Activated effector memory CD4-positive, alpha-beta T cell treated with Interleukin-2 at 50 U/mL for 16 hours (primary cell): Measurements from ENCODE around the gene KCNG2.

Experiments
- DNase-seq: peaks from one replicate; pipeline ENCODE4 v3.0.0-alpha.2; 2020

Gene KCNG2

DNA sequence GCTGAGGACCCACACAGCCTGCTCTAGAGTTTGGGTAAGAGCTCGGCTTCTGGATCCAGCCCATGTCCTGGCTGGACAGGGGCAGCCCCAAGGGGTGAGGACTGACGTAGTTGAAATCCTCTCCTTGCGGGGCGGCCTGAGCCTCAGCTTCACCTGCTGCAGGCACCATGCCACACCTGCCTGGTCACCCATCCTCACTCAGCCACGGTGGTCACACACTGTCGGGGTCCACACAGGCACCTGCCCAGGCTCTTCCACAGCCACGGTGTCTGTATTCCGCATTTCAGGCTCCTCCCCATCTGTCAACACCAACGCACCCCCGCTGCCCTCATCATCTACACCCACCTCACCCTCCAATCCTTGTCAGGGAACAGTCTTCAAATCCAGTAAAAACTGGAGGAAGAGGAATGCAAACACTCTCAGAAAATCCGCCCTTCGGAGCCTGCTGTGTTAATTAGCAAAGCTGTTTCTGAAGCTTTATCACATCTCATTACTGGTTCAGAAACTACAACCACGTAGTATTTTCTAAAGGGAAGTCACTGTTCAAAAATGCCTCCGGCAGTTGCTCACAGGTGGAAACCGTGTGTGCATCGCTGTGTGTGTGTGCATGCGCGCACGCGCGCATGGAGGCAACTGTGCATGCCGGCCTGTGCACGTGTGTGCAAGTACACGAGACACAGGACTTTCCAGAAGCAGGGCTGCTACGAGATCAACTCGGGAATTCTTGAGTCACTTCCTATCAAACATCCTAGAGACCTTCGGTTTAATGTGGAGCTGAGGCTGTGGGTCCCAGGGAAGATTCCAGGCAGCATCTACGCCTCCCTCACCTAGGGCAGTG, 115.5 kb downstream of the KCNG2 start:
- no peak for DNase-seq

DNA sequence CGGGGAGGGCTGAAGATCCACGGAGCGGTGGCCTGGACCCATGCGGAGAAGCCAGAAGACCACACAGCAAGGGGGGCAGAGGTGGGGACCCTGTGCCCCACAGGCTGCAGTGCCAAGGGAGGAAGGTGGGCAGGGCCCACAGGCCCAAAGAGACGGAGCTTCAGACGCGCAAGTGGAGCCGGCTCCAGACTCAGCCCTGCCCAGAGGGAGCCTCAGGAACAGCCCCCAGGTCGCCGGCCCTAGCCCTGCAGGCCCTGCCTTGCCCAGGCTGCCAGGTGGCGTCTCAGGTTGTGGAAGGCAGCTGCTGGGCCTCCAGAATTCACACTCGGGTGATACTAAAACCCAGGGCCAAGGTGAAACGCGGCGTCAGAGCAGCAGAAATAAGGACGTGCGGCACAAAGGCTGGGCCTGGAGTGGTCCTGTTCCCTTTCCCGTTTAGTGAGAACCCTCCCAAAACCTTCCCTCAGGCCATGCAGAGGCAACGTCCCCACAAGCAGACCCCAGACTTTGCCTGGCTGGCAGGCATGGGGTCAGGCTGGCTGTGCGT, 116.9 kb downstream of the KCNG2 start:
- no peak for DNase-seq

DNA sequence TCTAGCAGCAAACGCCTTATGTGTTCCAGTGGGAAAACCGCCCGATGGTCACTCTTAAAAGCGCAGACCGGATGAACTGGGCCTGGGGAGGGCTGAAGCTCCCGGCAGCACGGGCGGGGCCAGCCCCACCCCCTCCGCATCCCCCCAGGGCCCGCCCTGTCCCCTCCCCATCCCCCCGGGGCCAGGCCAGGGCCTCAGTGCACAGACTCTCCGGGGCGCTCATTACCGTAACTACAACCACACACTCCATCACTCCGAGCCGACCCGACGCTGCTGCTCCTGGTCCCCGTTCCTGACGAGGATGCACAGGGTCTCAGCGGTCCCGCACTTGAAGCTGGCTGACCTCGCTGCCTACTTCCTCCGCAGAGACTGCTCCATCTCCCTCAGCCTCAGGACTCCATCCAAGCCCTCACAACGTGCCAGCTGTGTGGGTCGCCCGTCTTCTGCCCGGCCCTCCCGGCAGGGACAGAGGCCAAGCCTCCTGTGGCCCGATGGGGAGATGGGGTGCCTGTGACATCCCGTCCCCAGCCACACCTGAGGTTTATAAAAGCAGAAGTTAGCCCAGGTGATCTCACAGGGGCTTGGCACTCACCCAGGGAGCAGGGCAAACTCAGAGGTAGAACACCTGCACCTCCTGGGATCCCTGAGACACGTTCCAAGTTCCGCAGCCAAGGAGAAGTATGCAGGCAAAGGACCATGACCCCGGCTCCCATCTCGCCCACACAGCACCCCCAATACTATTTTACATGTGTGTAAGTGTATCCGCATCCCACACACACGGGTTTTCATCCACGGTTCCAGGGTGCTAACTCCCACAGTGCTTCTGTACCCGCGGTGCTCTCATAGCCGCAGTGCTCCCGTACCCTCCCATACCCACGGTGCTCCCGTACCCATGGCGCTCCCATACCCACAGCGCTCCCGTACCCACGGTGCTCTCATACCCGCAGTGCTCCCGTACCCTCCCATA, 117.7 kb downstream of the KCNG2 start:
- DNase-seq, result no peak

GRCh38 chr18:79916128-79916494, 118.4 kb downstream of the KCNG2 start:
- DNase-seq, result no peak

DNA sequence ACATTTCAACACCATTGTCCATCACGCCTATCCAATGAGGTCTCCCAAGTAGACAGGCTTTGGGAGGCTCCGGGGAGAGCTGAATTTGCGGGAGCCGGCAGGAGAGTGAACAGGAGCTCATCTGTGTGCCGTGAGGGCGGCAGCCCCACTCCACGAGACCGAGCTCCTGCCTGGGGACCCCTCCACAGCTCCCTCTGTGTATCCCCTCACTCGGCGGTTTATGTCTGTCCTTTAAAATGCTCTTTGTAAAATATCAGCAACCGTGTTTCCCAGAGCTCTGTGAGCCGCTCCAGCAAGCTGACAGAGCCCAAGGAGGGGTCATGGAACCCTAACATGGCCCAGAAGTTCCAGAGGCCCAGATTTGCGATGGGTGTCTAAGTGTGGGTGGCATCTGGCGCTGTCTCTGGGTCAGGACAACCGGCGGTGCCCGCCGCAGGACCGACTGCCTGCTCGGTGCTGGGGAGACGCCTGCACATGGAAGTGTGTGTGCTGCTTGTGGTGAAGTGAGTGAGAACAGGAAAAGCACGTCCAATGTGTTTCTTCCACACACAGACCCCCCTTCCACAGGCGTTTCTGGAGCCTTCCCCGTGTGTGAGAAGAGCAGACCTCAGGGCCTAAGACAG, 118.9 kb downstream of the KCNG2 start:
- no peak for DNase-seq

- no peak for DNase-seq
Observed at GRCh38 chr18:79917169-79917852, 119.6 kb downstream of the KCNG2 start.

GRCh38 chr18:79917853-79918614, 120.3 kb downstream of the KCNG2 start:
- DNase-seq, result no peak

- no peak for DNase-seq
Observed at GRCh38 chr18:79918615-79919011, 120.9 kb downstream of the KCNG2 start.

- DNase-seq, result no peak
Observed at GRCh38 chr18:79919089-79919488, 121.4 kb downstream of the KCNG2 start.

DNA sequence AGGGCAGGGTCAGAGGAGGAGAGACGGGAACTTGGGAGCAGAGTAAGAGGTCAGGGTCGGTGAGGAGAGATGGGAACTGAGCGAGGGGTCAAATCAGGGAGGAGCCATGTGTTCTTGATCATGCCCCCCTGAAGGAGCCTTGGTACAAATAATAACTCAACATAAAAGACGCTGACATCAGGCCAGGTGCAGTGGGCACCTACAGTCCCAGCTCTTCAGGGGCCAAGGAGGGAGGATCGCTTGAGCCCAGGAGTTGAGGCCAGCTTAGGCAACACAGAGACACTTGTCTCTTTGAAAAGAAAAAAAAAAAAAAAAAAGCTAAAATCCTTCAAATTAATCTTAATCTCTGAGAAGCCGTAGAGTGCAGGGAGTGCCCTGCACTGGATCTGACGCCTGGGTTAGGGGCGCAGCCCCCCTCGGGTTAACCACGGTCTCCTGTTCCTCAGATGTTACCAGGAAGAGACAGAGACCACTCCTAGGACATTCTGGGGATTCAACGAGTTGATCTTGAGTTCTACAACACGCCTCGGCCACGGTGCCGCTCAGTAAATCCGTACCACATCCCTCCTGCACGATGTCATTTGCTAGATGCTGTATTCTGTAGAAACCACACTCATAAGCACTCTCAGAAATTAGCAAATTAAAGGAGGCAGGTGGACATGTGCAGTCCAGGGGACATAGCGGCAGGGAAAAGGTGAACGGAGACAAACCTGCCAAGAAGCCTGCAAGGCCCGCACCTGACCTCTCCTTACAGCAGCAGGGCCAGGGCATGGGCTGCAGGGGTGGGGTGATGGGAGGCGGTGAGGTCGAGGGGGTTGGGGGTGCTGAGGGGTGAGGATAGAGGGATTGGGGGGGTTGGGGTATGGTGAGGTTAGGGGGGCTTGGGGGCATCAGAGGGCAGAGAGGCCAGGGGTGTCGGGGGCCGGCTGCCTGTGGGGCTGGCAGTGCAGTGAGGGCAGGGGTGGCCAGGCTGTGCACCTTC, 124.5 kb downstream of the KCNG2 start:
- no peak for DNase-seq

DNA sequence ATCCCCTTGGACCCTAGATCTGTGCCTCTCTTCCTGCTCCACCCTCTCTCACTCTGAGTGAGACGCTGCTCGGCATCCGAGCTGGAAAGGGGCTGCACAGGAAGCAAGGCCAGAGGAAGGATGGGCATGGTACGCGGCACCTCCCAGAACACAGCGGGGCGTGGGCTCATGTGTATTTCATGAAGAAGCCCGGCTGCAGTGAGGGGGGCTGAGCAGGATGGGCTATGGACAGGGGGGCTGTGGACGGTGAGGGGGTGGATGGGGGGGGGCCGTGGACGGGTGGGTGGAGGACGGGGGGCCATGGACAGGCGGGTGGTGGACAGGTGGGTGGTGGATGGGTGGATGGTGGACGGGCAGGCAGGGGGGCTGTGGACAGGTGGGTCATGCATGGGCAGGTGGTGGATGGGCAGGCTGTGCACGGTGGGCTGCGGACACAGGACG, 125.3 kb downstream of the KCNG2 start:
- DNase-seq, result no peak

GRCh38 chr18:79923896-79924585, 126.3 kb downstream of the KCNG2 start:
- no peak for DNase-seq

- no peak for DNase-seq
Observed at GRCh38 chr18:79924814-79925731, 127.3 kb downstream of the KCNG2 start.

DNA sequence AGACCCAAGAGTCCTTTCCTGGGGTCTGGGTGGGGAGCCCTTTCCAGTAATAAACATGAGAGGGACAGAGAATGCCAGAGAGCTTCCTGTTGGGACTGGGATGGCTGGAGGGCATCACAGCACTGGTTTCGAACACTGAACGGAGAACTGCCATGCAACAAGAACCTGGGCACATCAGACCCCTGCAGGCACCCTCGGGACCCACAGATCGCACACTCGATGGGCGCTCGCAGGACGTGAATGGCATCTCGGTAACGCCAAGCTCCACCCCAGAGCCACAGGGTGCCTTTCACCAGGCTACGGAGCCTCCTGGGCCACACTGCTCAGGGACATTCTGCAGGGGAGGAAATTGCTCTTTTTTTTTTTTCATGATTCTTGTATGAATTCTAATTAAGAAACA, 128.6 kb downstream of the KCNG2 start:
- DNase-seq, result no peak

DNA sequence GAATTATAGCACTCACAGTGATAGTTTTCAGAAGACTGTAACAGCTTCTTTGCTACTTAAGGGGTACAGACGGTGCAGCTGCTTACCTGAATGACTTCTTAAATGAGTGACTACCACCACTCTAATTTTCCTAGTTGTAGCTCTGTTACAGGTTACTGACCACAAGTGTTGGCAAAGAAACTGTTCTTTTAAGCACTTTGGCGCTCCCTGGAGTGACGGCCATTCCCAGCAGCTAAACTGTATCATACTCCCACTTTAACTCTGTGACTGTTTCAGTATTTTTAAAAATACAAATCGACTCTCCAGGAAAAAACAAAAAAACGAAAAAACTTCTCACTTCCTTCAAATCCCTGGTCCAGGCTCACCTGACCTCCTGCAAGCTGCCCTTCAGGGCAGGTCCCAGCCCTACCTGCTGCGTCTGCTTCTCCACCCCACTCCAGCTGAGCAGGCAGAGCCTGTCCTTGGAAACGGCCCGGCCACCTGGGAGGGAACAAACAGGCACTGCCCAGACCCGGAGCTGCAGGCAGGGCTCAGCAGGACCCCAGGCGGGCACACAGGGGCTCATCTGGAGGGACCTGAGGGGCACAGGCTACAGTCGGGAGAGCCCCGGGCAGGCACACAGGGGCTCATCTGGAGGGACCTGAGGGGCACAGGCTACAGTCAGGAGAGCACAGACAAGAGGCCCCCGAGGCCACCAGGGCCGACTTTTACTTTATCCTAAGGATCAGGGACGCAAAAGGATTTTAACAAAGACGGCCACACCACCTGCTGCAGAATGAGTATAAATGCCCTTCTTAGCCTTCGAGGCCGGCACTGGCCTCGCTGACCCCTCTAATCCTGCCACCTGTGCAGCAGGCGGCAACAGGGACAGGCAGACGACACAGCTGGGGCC, 129.2 kb downstream of the KCNG2 start:
- DNase-seq, result no peak

GRCh38 chr18:79927607-79928562, 130.1 kb downstream of the KCNG2 start:
- no peak for DNase-seq
